Activated naive CD4-positive, alpha-beta T cell treated with anti-CD3 and anti-CD28 coated beads for 36 hours (primary cell): ENCODE results near the gene TUBB1. TPM values are rescaled to one million over a fixed set of nuclear protein-coding genes. Genes with fewer than 3 reads are reported as not detected.

Experiments
- CTCF ChIA-PET: fragments of 350-600 bp; sonication (Branson Sonifier 250); formaldehyde crosslinking; loops from one replicate; lab custom pipeline; 2021; ENCODE audit warnings: antibody characterized with exemption; lab: Charles Lee
- DNase-seq: peaks from one replicate; pipeline ENCODE4 v3.0.0-alpha.2; 2020
- H3K27ac Mint-ChIP-seq: one replicate; pipeline ENCODE4 v1.8.0; 2021; ENCODE audit warnings: mild to moderate bottlenecking, mixed read lengths
- H3K27me3 Mint-ChIP-seq: one replicate; pipeline ENCODE4 v1.8.0; 2021; ENCODE audit warnings: low read depth, mixed read lengths
- H3K36me3 Mint-ChIP-seq: one replicate; pipeline ENCODE4 v1.8.0; 2021; ENCODE audit warnings: low read depth, mixed read lengths
- H3K4me1 Mint-ChIP-seq: one replicate; pipeline ENCODE4 v1.8.0; 2021; ENCODE audit warnings: low read depth, mixed read lengths
- H3K4me3 Mint-ChIP-seq: one replicate; pipeline ENCODE4 v1.8.0; 2021; ENCODE audit warnings: mild to moderate bottlenecking, moderate library complexity, mixed read lengths
- H3K9me3 Mint-ChIP-seq: one replicate; pipeline ENCODE4 v1.8.0; 2021; ENCODE audit warnings: mixed read lengths
- intact Hi-C: fragments of 100-400 bp; cut with micrococcal nuclease; formaldehyde crosslinking; loops from one replicate; pipeline ENCODE4 v1.15.1; 2023
- total RNA-seq, 2 experiments: library from RNA; stranded (reverse); gene quantifications; one replicate each; pipeline ENCODE4 v1.2.3, GENCODE V29; 2021

The TUBB1 gene
- total RNA-seq, 2 experiments from 2014 or later: not detected

GRCh38 chr20:59063358-59064213 lies 44.4 kb downstream of the TUBB1 start:
- H3K36me3 Mint-ChIP-seq: no peaks in the 10 kb centered on the region
- intact Hi-C loops: no loop called here
- no peak for DNase-seq
- H3K4me1 Mint-ChIP-seq: no peaks in the 10 kb centered on the region
- H3K27ac Mint-ChIP-seq: no peak overlapping the region
- H3K27me3 Mint-ChIP-seq: peaks cover 4% of the 10 kb centered on the region
- CTCF ChIA-PET: interaction anchor here (0.6 to 2.1 kb wide), 3 partner anchors 9 to 144 kb away, joined by 3 to 5 read pairs (median 5); no protein-coding TSS in a partner anchor
- H3K9me3 Mint-ChIP-seq: no peaks in the 10 kb centered on the region
- H3K4me3 Mint-ChIP-seq: no peak overlapping the region

DNA sequence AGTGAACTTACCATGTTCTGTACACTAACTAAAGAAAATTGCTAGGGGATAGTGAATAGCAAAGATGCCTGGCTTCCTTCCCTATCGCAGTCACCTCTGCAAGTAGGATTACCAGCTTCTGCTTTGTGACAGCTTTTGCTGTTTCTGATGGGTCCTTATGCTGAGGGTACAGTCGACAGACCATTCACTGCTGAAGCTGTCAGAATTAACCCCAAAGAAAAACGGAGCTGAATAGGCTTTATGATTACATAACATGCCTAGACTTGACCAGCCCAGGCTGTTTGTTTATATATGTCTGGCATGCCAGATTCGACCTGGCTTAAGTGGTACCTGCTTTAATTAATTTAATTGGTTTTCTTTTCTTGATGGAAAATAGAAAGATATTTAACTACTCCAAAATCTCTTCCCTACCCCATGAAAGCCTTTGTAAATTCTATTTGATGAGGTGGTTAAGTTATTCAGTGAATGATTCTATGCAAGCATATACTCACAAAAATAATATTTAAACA lies 45.0 kb downstream of the TUBB1 start:
- CTCF ChIA-PET: interaction anchor here (0.6 to 2.1 kb wide), 3 partner anchors 9 to 143 kb away, joined by 3 to 5 read pairs (median 5); no protein-coding TSS in a partner anchor
- intact Hi-C loops: no loop called here
- no peak overlapping the region for H3K27ac Mint-ChIP-seq
- H3K4me3 Mint-ChIP-seq: no peak overlapping the region
- no peaks in the 10 kb centered on the region for H3K36me3 Mint-ChIP-seq
- H3K4me1 Mint-ChIP-seq: no peaks in the 10 kb centered on the region
- no peak for DNase-seq
- H3K27me3 Mint-ChIP-seq: peaks cover 4% of the 10 kb centered on the region
- H3K9me3 Mint-ChIP-seq: no peaks in the 10 kb centered on the region

- no peak for DNase-seq
- Mint-ChIP-seq H3K4me3 (no peak overlapping the region), H3K36me3 (no peaks in the 10 kb centered on the region), H3K9me3 (no peaks in the 10 kb centered on the region), H3K27me3 (peaks cover 7% of the 10 kb centered on the region), H3K27ac (no peak overlapping the region), H3K4me1 (peaks cover 7% of the 10 kb centered on the region)
- intact Hi-C loops: no loop called here
- CTCF ChIA-PET: no interaction called here
Measured at GRCh38 chr20:59068534-59068933, 49.3 kb downstream of the TUBB1 start.

GRCh38 chr20:59069026-59069425 lies 49.8 kb downstream of the TUBB1 start:
- H3K9me3 Mint-ChIP-seq: no peaks in the 10 kb centered on the region
- intact Hi-C loops: no loop called here
- peaks cover 5% of the 10 kb centered on the region for H3K27me3 Mint-ChIP-seq
- H3K4me1 Mint-ChIP-seq: peaks cover 12% of the 10 kb centered on the region
- H3K4me3 Mint-ChIP-seq: no peak overlapping the region
- H3K27ac Mint-ChIP-seq: no peak overlapping the region
- H3K36me3 Mint-ChIP-seq: no peaks in the 10 kb centered on the region
- CTCF ChIA-PET: interaction anchor here (1.1 kb wide), 1 partner anchor 335 kb away, joined by 4 read pairs; no protein-coding TSS in a partner anchor
- no peak for DNase-seq

GRCh38 chr20:59071216-59071615 lies 52.0 kb downstream of the TUBB1 start:
- peaks cover 10% of the 10 kb centered on the region for H3K27me3 Mint-ChIP-seq
- CTCF ChIA-PET: interaction anchor here (0.5 to 2.1 kb wide), 2 partner anchors 11 to 423 kb away, joined by 3 to 4 read pairs; no protein-coding TSS in a partner anchor
- H3K4me1 Mint-ChIP-seq: peaks cover 33% of the 10 kb centered on the region
- intact Hi-C loops: no loop called here
- H3K27ac Mint-ChIP-seq: no peak overlapping the region
- H3K36me3 Mint-ChIP-seq: no peaks in the 10 kb centered on the region
- no peak for DNase-seq
- no peaks in the 10 kb centered on the region for H3K9me3 Mint-ChIP-seq
- no peak overlapping the region for H3K4me3 Mint-ChIP-seq

- Mint-ChIP-seq H3K27me3 (peaks cover 9% of the 10 kb centered on the region), H3K9me3 (no peaks in the 10 kb centered on the region), H3K4me1 (peaks cover 48% of the 10 kb centered on the region), H3K36me3 (no peaks in the 10 kb centered on the region), H3K27ac (no peak overlapping the region), H3K4me3 (no peak overlapping the region)
- intact Hi-C loops: no loop called here
- CTCF ChIA-PET: interaction anchor here (0.9 kb wide), 1 partner anchor 48 kb away, joined by 3 read pairs; no protein-coding TSS in a partner anchor
- no peak for DNase-seq
Measured at GRCh38 chr20:59073582-59073981, 54.4 kb downstream of the TUBB1 start.

GRCh38 chr20:59074456-59074855 lies 55.2 kb downstream of the TUBB1 start:
- no peak overlapping the region for H3K27ac Mint-ChIP-seq
- peaks cover 49% of the 10 kb centered on the region for H3K4me1 Mint-ChIP-seq
- intact Hi-C loops: loop anchor here (2.0 kb wide), 1 partner anchor 182 kb away; no protein-coding TSS in a partner anchor
- no peaks in the 10 kb centered on the region for H3K9me3 Mint-ChIP-seq
- no peak overlapping the region for H3K4me3 Mint-ChIP-seq
- H3K27me3 Mint-ChIP-seq: peaks cover 9% of the 10 kb centered on the region
- CTCF ChIA-PET: interaction anchor here (1.0 kb wide), 1 partner anchor 147 kb away, joined by 3 read pairs; no protein-coding TSS in a partner anchor
- H3K36me3 Mint-ChIP-seq: no peaks in the 10 kb centered on the region
- peak; percentile 17 for DNase-seq

- H3K27ac Mint-ChIP-seq: no peak overlapping the region
- H3K4me1 Mint-ChIP-seq: peaks cover 49% of the 10 kb centered on the region
- H3K27me3 Mint-ChIP-seq: peaks cover 9% of the 10 kb centered on the region
- peak; percentile 41 for DNase-seq
- intact Hi-C loops: loop anchor here (2.0 to 5.0 kb wide), 2 partner anchors 34 to 183 kb away; partner anchors contain the start of gene PRELID3B
- no peaks in the 10 kb centered on the region for H3K9me3 Mint-ChIP-seq
- H3K36me3 Mint-ChIP-seq: no peaks in the 10 kb centered on the region
- CTCF ChIA-PET: interaction anchor here (0.6 to 1.3 kb wide), 7 partner anchors 8 to 132 kb away, joined by 3 to 5 read pairs (median 3); no protein-coding TSS in a partner anchor
- H3K4me3 Mint-ChIP-seq: no peak overlapping the region
Measured at GRCh38 chr20:59075934-59076508, 56.8 kb downstream of the TUBB1 start.

Other genes with a start within 250 kb of the TUBB1 start
- gene GNAS-AS1, start 168.5 kb upstream of the TUBB1 start, total RNA-seq: 1 to 10 TPM; 1.6 to 1.9 TPM
- gene GNAS, start 166.7 kb upstream of the TUBB1 start, total RNA-seq: 100 to 1,000 TPM; 770 to 802 TPM
- gene NELFCD, start 38.2 kb upstream of the TUBB1 start, total RNA-seq: 100 to 1,000 TPM; 102 to 103 TPM
- gene CTSZ, start 12.2 kb upstream of the TUBB1 start, total RNA-seq: 10 to 100 TPM; 17.3 to 17.9 TPM
- 10 to 100 TPM; 74.5 to 86.3 TPM for gene ATP5F1E, start 12.9 kb downstream of the TUBB1 start, total RNA-seq
- 100 to 1,000 TPM; 170 to 180 TPM for gene PRELID3B, start 23.4 kb downstream of the TUBB1 start, total RNA-seq
- gene ZNF831, start 144.4 kb downstream of the TUBB1 start, total RNA-seq: 1 to 10 TPM; 5.1 to 6.0 TPM